Measurements from ENCODE around the gene TMEM163. TPM values are rescaled to one million over a fixed set of nuclear protein-coding genes. Genes with fewer than 3 reads are reported as not detected.

Gene TMEM163
- total RNA-seq, 1 experiment from 2014 or later, result 0.12 TPM

DNA sequence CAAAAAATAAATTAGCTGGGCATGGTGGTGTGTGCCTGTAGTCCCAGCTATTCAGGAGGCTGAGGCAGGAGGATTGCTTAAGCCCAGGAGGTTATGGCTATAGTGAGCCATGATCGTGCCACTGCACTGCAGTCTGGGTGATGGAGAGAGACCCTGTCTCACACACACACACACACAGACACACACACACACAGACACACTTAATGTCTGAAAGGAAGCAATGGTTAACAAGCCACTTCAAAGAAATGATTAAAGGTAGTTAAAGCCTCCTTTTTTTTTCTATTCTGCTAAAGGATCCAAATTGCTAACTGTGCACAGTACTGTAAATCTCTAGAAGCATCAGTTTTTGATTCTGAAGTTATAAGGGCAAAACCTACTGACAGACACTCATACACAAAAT is 211.1 kb downstream of the TMEM163 start:
- BruUV-seq (replicated peaks), result no TSS peak
- H3K36me3 ChIP-seq (ENCODE audit: control insufficient read depth in 1 of 2, insufficient read depth in 2 of 2, low read length in 2 of 2), result no peaks in the 10 kb centered on the region
- CTCF ChIA-PET, result no interaction called here
- no peak overlapping the region for H3K27ac ChIP-seq (ENCODE audit: low read depth, low read length)
- TF ChIP-seq SIN3A (IDR thresholded peaks at IDR 0.05; ENCODE audit: low read depth) (no peak), CEBPB (IDR thresholded peaks at IDR 0.05; ENCODE audit: low read depth) (no peak), SP1 (IDR thresholded peaks at IDR 0.05; ENCODE audit: low read depth) (no peak), CBX3 (IDR thresholded peaks at IDR 0.05; ENCODE audit: low read depth) (no peak), TCF7L2 (IDR thresholded peaks at IDR 0.05; ENCODE audit: borderline replicate concordance, extremely low read depth, insufficient read depth, insufficient read length) (no peak), ZBTB33 (IDR thresholded peaks at IDR 0.05; ENCODE audit: extremely low read depth, insufficient replicate concordance, low read length) (no peak), POLR2A (IDR thresholded peaks at IDR 0.05; ENCODE audit: borderline replicate concordance, extremely low read depth, insufficient read depth, insufficient read length) (no peak), EGR1 (IDR thresholded peaks at IDR 0.05; ENCODE audit: low read depth) (no peak), ZFX (IDR thresholded peaks at IDR 0.05) (no peak), CTCF (IDR thresholded peaks at IDR 0.05 in 2 of 3, conservative IDR thresholded peaks at IDR 0.05 in 1 of 3; ENCODE audit: borderline replicate concordance in 1 of 3, insufficient read depth in 1 of 3, low read depth in 2 of 3, low read length in 2 of 3) (no peak), EZH2 (IDR thresholded peaks at IDR 0.05) (no peak), EZH2phosphoT487 (IDR thresholded peaks at IDR 0.05; ENCODE audit: borderline replicate concordance) (no peak), POLR2AphosphoS5 (IDR thresholded peaks at IDR 0.05; ENCODE audit: low read depth, low read length) (no peak), ZNF274 (IDR thresholded peaks at IDR 0.05; ENCODE audit: low read depth, low read length) (no peak), ELF1 (IDR thresholded peaks at IDR 0.05; ENCODE audit: borderline replicate concordance, low read depth) (no peak), JUND (IDR thresholded peaks at IDR 0.05) (no peak), SRF (IDR thresholded peaks at IDR 0.05; ENCODE audit: low read depth) (no peak)
- TF ChIP-seq, protein P1, sequence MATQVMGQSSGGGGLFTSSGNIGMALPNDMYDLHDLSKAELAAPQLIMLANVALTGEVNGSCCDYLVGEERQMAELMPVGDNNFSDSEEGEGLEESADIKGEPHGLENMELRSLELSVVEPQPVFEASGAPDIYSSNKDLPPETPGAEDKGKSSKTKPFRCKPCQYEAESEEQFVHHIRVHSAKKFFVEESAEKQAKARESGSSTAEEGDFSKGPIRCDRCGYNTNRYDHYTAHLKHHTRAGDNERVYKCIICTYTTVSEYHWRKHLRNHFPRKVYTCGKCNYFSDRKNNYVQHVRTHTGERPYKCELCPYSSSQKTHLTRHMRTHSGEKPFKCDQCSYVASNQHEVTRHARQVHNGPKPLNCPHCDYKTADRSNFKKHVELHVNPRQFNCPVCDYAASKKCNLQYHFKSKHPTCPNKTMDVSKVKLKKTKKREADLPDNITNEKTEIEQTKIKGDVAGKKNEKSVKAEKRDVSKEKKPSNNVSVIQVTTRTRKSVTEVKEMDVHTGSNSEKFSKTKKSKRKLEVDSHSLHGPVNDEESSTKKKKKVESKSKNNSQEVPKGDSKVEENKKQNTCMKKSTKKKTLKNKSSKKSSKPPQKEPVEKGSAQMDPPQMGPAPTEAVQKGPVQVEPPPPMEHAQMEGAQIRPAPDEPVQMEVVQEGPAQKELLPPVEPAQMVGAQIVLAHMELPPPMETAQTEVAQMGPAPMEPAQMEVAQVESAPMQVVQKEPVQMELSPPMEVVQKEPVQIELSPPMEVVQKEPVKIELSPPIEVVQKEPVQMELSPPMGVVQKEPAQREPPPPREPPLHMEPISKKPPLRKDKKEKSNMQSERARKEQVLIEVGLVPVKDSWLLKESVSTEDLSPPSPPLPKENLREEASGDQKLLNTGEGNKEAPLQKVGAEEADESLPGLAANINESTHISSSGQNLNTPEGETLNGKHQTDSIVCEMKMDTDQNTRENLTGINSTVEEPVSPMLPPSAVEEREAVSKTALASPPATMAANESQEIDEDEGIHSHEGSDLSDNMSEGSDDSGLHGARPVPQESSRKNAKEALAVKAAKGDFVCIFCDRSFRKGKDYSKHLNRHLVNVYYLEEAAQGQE (IDR thresholded peaks at IDR 0.05; ENCODE audit: low read depth), result no peak
- TF ChIP-seq, protein P2, sequence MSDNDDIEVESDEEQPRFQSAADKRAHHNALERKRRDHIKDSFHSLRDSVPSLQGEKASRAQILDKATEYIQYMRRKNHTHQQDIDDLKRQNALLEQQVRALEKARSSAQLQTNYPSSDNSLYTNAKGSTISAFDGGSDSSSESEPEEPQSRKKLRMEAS (IDR thresholded peaks at IDR 0.05), result no peak
- H3K4me1 ChIP-seq (ENCODE audit: control insufficient read depth in 1 of 2, insufficient read depth in 2 of 2, low read length in 2 of 2), result no peaks in the 10 kb centered on the region
- H3K9me2 ChIP-seq (ENCODE audit: insufficient read depth), result no peaks in the 10 kb centered on the region
- no peak overlapping the region for H3K4me3 ChIP-seq (replicated peaks in 1 of 2; ENCODE audit: low read depth in 1 of 2, low read length in 2 of 2)
- ATAC-seq (no peak), DNase-seq (ENCODE audit: low read depth, low spot score) (no peak)
- peaks cover 8% of the 10 kb centered on the region; the same call in 1 of the 2 replicates for H3K27me3 ChIP-seq (ENCODE audit: insufficient read depth, low read length)
- H3K4me2 ChIP-seq (ENCODE audit: low read length), result no peak overlapping the region
- no peaks in the 10 kb centered on the region for H3K79me2 ChIP-seq (ENCODE audit: insufficient read depth, low read length)
- H3K9me3 ChIP-seq (ENCODE audit: control insufficient read depth in 1 of 2, insufficient read depth in 1 of 2, low read depth in 1 of 2, low read length in 2 of 2), result no peaks in the 10 kb centered on the region
- POLR2A ChIA-PET, result no interaction called here
- no peak overlapping the region for H3K9ac ChIP-seq (ENCODE audit: low read length)
- RAD21 ChIA-PET (ENCODE audit: low non-redundant PET in 1 of 2, low total read pairs in 2 of 2, uncharacterized antibody in 2 of 2, unreplicated experiment in 2 of 2), result no interaction called here
- intact Hi-C loops (cut with micrococcal nuclease), result no loop called here
- no peaks in the 10 kb centered on the region for H4K20me1 ChIP-seq (ENCODE audit: insufficient read depth)
- H2AFZ ChIP-seq (ENCODE audit: low read depth, low read length, poor library complexity, severe bottlenecking), result no peak overlapping the region

Measured in HCT116 (cell line).